ENCODE measurements around the gene CR1.

GRCh38 chr1:207606362-207606755, 110.4 kb downstream of the CR1 start:
- no peak for TF ChIP-seq CTCF (IDR thresholded peaks at IDR 0.05)
- TF ChIP-seq POLR2A (IDR thresholded peaks at IDR 0.05), result no peak
- no peak for TF ChIP-seq EP300 (IDR thresholded peaks at IDR 0.05)
